A673 (cell line): Measurements from ENCODE around the gene GORASP1. TPM values are rescaled to one million over a fixed set of nuclear protein-coding genes. Genes with fewer than 3 reads are reported as not detected.

Source experiments
- BruUV-seq: library from RNA; stranded (reverse); fragments of 400-500 nt; replicated peaks from 2 replicates; lab custom pipeline; 2021; lab: Mats Ljungman, UMichigan
- CTCF ChIA-PET: fragments of 300-600 bp; sonication (Branson Sonifier 250); formaldehyde crosslinking; loops from one replicate; lab custom pipeline; 2022; ENCODE audit warnings: antibody characterized with exemption; lab: Charles Lee
- POLR2A ChIA-PET: fragments of 300-600 bp; sonication (Branson Sonifier 250); formaldehyde crosslinking; loops from one replicate; lab custom pipeline; 2022; ENCODE audit warnings: antibody characterized with exemption; ENCODE audit not compliant: low non-redundant PET; lab: Charles Lee
- DNase-seq: peaks from one replicate; pipeline ENCODE4 v3.0.0-alpha.2; 2015; ENCODE audit warnings: low spot score
- H3K27ac ChIP-seq: fragments of 200-600 bp; sonication (generic); 2 replicates; pipeline ENCODE4 v1.5.1; 2016; ENCODE audit warnings: mixed run types, low read depth, mild to moderate bottlenecking, mixed read lengths, antibody characterized with exemption, low read length; ENCODE audit not compliant: poor library complexity, severe bottlenecking
- H3K27me3 ChIP-seq: fragments of 200-600 bp; sonication (generic); replicated peaks from 2 replicates; pipeline ENCODE4 v1.6.1; 2017; ENCODE audit warnings: mixed run types, low read depth, mild to moderate bottlenecking, mixed read lengths, antibody characterized with exemption, low read length; ENCODE audit not compliant: insufficient read depth, poor library complexity
- H3K36me3 ChIP-seq: fragments of 200-600 bp; sonication (generic); 2 replicates; pipeline ENCODE4 v1.6.1; 2016; ENCODE audit warnings: mixed run types, mild to moderate bottlenecking, mixed read lengths, antibody characterized with exemption, low read length; ENCODE audit not compliant: insufficient read depth, poor library complexity, severe bottlenecking
- H3K4me1 ChIP-seq: fragments of 200-600 bp; sonication (generic); 2 replicates; pipeline ENCODE4 v1.6.1; 2017; ENCODE audit warnings: mixed run types, mild to moderate bottlenecking, mixed read lengths, antibody characterized with exemption, low read length; ENCODE audit not compliant: insufficient read depth, poor library complexity, severe bottlenecking
- H3K4me3 ChIP-seq: fragments of 200-600 bp; sonication (generic); 2 replicates; pipeline ENCODE4 v1.5.1; 2016; ENCODE audit warnings: low read depth, mixed run types, mild to moderate bottlenecking, mixed read lengths, low read length; ENCODE audit not compliant: poor library complexity, severe bottlenecking
- H3K9me3 ChIP-seq: fragments of 200-600 bp; sonication (generic); 2 replicates; pipeline ENCODE4 v1.6.1; 2016; ENCODE audit warnings: mixed run types, low read depth, mild to moderate bottlenecking, mixed read lengths, antibody characterized with exemption, low read length; ENCODE audit not compliant: poor library complexity, severe bottlenecking
- CTCF ChIP-seq: fragments of 300-800, 200-600 bp; sonication (generic); conservative IDR thresholded peaks from 2 replicates; pipeline ENCODE4 v1.5.1; 2017; ENCODE audit warnings: low read depth, mild to moderate bottlenecking, antibody characterized with exemption, low read length, moderate library complexity, mixed read lengths
- EZH2 ChIP-seq: fragments of 200-600 bp; sonication (generic); IDR thresholded peaks from 2 replicates; pipeline ENCODE4 v1.6.1; 2017; ENCODE audit warnings: borderline replicate concordance, low read depth, mild to moderate bottlenecking, mixed read lengths, antibody characterized with exemption, low read length; ENCODE audit not compliant: poor library complexity, severe bottlenecking
- intact Hi-C: fragments of 100-400 bp; cut with micrococcal nuclease; formaldehyde crosslinking; loops from one replicate; pipeline ENCODE4 v1.10.0; 2022; ENCODE audit not compliant: unreplicated experiment
- total RNA-seq: library from RNA; stranded (reverse); gene quantifications from 2 replicates; pipeline ENCODE4 v1.2.3, GENCODE V29; 2021

The GORASP1 gene
- total RNA-seq, 1 experiment from 2014 or later: 24.3 TPM

DNA sequence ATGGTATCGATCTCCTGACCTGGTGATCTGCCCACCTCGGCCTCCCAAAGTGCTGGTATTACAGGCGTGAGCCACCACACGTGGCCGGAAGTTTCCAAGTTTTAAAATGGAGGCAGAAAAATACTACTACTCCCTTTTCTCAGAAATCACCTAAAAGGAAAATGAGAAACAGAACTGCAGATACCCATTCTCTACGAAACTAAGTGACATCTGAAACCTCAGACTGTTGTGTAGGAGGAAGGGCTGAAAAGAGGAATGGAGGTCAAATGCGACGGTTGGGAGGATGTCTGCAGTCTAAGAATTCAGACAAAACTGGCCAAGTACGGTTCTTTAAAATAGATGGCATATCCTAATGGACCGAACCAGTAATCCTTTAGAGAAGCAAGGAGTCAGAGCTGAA lies 31.5 kb downstream of the GORASP1 start:
- CTCF ChIA-PET: no interaction called here
- intact Hi-C loops: no loop called here
- TF ChIP-seq EZH2: no peak
- TF ChIP-seq CTCF: no peak
- BruUV-seq: no TSS peak
- no peaks in the 10 kb centered on the region for H3K27me3 ChIP-seq
- H3K36me3 ChIP-seq: no peaks in the 10 kb centered on the region
- no peaks in the 10 kb centered on the region for H3K9me3 ChIP-seq
- H3K27ac ChIP-seq: no peak overlapping the region
- no peak for DNase-seq
- H3K4me1 ChIP-seq: no peaks in the 10 kb centered on the region
- H3K4me3 ChIP-seq: no peak overlapping the region
- POLR2A ChIA-PET: no interaction called here

DNA sequence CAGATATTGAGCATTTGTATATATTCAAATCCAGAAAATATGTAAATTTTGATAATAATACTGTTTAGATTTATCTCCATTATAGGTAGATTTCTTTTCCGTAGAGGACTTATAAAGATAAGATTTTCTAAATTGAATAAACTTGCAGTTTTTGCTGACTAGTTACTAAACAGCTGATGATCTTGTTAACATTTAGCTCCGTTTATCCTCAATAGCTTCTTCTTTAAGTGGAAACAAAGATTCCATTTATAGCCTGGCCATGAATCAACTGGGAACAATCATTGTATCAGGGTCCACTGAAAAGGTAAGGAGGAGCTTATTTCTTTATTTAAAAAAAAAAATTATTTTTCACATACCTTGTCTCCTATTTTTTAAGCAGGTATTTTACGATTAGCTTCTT lies 38.9 kb downstream of the GORASP1 start:
- Histone ChIP-seq H3K27ac (no peak overlapping the region), H3K36me3 (no peaks in the 10 kb centered on the region), H3K27me3 (no peaks in the 10 kb centered on the region), H3K9me3 (no peaks in the 10 kb centered on the region), H3K4me3 (no peak overlapping the region), H3K4me1 (no peaks in the 10 kb centered on the region)
- BruUV-seq: no TSS peak
- POLR2A ChIA-PET: no interaction called here
- intact Hi-C loops: no loop called here
- CTCF ChIA-PET: no interaction called here
- no peak for TF ChIP-seq EZH2
- TF ChIP-seq CTCF: no peak
- DNase-seq: no peak

GRCh38 chr3:39067286-39067685 lies 40.1 kb downstream of the GORASP1 start:
- intact Hi-C loops: no loop called here
- Histone ChIP-seq H3K4me1 (no peaks in the 10 kb centered on the region), H3K4me3 (no peak overlapping the region), H3K27me3 (no peaks in the 10 kb centered on the region), H3K36me3 (no peaks in the 10 kb centered on the region), H3K27ac (no peak overlapping the region), H3K9me3 (no peaks in the 10 kb centered on the region)
- DNase-seq: no peak
- no TSS peak for BruUV-seq
- ChIA-PET CTCF (no interaction called here), POLR2A (no interaction called here)
- TF ChIP-seq EZH2 (no peak), CTCF (no peak)
